H9 (cell line): ENCODE data around the gene MYH4. TPM values are rescaled to one million over a fixed set of nuclear protein-coding genes. Genes with fewer than 3 reads are reported as not detected.

Experiments
- DNase-seq: peaks from one replicate; pipeline ENCODE4 v3.0.0-alpha.2; 2017
- H2AFZ ChIP-seq: one replicate; pipeline ENCODE4 v1.6.1; 2013; ENCODE audit warnings: mild to moderate bottlenecking, low read length, control low read depth, moderate library complexity
- H2AK5ac ChIP-seq: 2 replicates; pipeline ENCODE4 v1.6.1; 2013; ENCODE audit warnings: low read length, control low read depth, mixed read lengths; ENCODE audit not compliant: insufficient read length
- H2BK120ac ChIP-seq: one replicate; pipeline ENCODE4 v1.6.1; 2013; ENCODE audit warnings: low read depth, mild to moderate bottlenecking, low read length, control low read depth, inconsistent platforms; ENCODE audit not compliant: poor library complexity, severe bottlenecking
- H2BK12ac ChIP-seq: 2 replicates; pipeline ENCODE4 v1.6.1; 2013; ENCODE audit warnings: low read length, control low read depth, mixed read lengths, low read depth; ENCODE audit not compliant: insufficient read length
- H2BK15ac ChIP-seq: 2 replicates; pipeline ENCODE4 v1.6.1; 2013; ENCODE audit warnings: low read depth, low read length, control low read depth
- H2BK20ac ChIP-seq: one replicate; pipeline ENCODE4 v1.6.1; 2013; ENCODE audit warnings: low read depth, mild to moderate bottlenecking, low read length, control low read depth, inconsistent platforms; ENCODE audit not compliant: poor library complexity, severe bottlenecking
- H2BK5ac ChIP-seq: 2 replicates; pipeline ENCODE4 v1.6.1; 2013; ENCODE audit warnings: low read length, control low read depth, mixed read lengths; ENCODE audit not compliant: insufficient read length
- H3K14ac ChIP-seq: 2 replicates; pipeline ENCODE4 v1.6.1; 2013; ENCODE audit warnings: low read length, control low read depth; ENCODE audit not compliant: insufficient read depth
- H3K18ac ChIP-seq: 2 replicates; pipeline ENCODE4 v1.6.1; 2013; ENCODE audit warnings: low read depth, mild to moderate bottlenecking, mixed read lengths, low read length, control low read depth; ENCODE audit not compliant: insufficient read length
- H3K23ac ChIP-seq: 2 replicates; pipeline ENCODE4 v1.6.1; 2013; ENCODE audit warnings: low read length, control low read depth, mixed read lengths, low read depth; ENCODE audit not compliant: insufficient read length
- H3K23me2 ChIP-seq: 2 replicates; pipeline ENCODE4 v1.6.1; 2013; ENCODE audit warnings: low read depth, mild to moderate bottlenecking, mixed read lengths, low read length, control low read depth; ENCODE audit not compliant: insufficient read length, poor library complexity, severe bottlenecking
- H3K27ac ChIP-seq: 2 replicates; pipeline ENCODE4 v1.5.1; 2013; ENCODE audit warnings: low read length, control low read depth, mixed read lengths, low read depth; ENCODE audit not compliant: insufficient read length
- H3K27me3 ChIP-seq: 2 replicates; pipeline ENCODE4 v1.6.1; 2013; ENCODE audit warnings: low read length, control low read depth, inconsistent platforms; ENCODE audit not compliant: insufficient read depth
- H3K4ac ChIP-seq: 2 replicates; pipeline ENCODE4 v1.6.1; 2013; ENCODE audit warnings: low read depth, mild to moderate bottlenecking, control low read depth, inconsistent platforms, low read length, moderate library complexity
- H3K4me1 ChIP-seq: 2 replicates; pipeline ENCODE4 v1.6.1; 2013; ENCODE audit warnings: low read length, control low read depth, inconsistent platforms; ENCODE audit not compliant: insufficient read depth
- H3K4me2 ChIP-seq: 2 replicates; pipeline ENCODE4 v1.6.1; 2013; ENCODE audit warnings: low read length, control low read depth, mixed read lengths; ENCODE audit not compliant: insufficient read length, insufficient read depth
- H3K56ac ChIP-seq: 2 replicates; pipeline ENCODE4 v1.6.1; 2013; ENCODE audit warnings: low read depth, mild to moderate bottlenecking, mixed read lengths, low read length, control low read depth; ENCODE audit not compliant: insufficient read length
- H3K79me1 ChIP-seq: 2 replicates; pipeline ENCODE4 v1.6.1; 2013; ENCODE audit warnings: low read depth, mild to moderate bottlenecking, moderate library complexity, low read length, control low read depth, inconsistent platforms; ENCODE audit not compliant: insufficient read depth, poor library complexity, severe bottlenecking
- H3K79me2 ChIP-seq: 2 replicates; pipeline ENCODE4 v1.6.1; 2013; ENCODE audit warnings: low read length, control low read depth, inconsistent platforms; ENCODE audit not compliant: insufficient read depth
- H3K9ac ChIP-seq: 2 replicates; pipeline ENCODE4 v1.6.1; 2013; ENCODE audit warnings: low read length, control low read depth, mixed read lengths; ENCODE audit not compliant: insufficient read length; ENCODE audit errors: extremely low read depth
- H3K9me3 ChIP-seq: one replicate; pipeline ENCODE4 v1.6.1; 2013; ENCODE audit warnings: low read depth, low read length, inconsistent platforms; ENCODE audit not compliant: control insufficient read depth
- H3T11ph ChIP-seq: one replicate; pipeline ENCODE4 v1.6.1; 2013; ENCODE audit warnings: mild to moderate bottlenecking, low read length, control low read depth, inconsistent platforms
- H4K20me1 ChIP-seq: one replicate; pipeline ENCODE4 v1.6.1; 2013; ENCODE audit not compliant: control insufficient read depth, insufficient read length, insufficient read depth
- H4K5ac ChIP-seq: 2 replicates; pipeline ENCODE4 v1.6.1; 2013; ENCODE audit warnings: low read depth, mild to moderate bottlenecking, mixed read lengths, low read length, control low read depth; ENCODE audit not compliant: insufficient read length
- H4K8ac ChIP-seq: replicated peaks from 2 replicates; pipeline ENCODE4 v1.6.1; 2013; ENCODE audit warnings: low read length, control low read depth, mixed read lengths, low read depth; ENCODE audit not compliant: insufficient read length
- H4K91ac ChIP-seq: 2 replicates; pipeline ENCODE4 v1.6.1; 2013; ENCODE audit warnings: low read depth, mild to moderate bottlenecking, moderate library complexity, mixed read lengths, low read length, control low read depth; ENCODE audit not compliant: insufficient read length
- H3K27ac Mint-ChIP-seq, 3 experiments: 2 replicates in 2 of 3; 3 replicates in 1 of 3; pipeline ENCODE4 v1.8.0; 2020 to 2021; ENCODE audit warnings: mixed read lengths in 3 of 3, mild to moderate bottlenecking in 1 of 3, moderate library complexity in 1 of 3
- H3K27me3 Mint-ChIP-seq: 2 replicates; pipeline ENCODE4 v1.8.0; 2021; ENCODE audit warnings: low read depth, mild to moderate bottlenecking, moderate library complexity, mixed read lengths
- H3K36me3 Mint-ChIP-seq, 3 experiments: 2 replicates in 2 of 3; 3 replicates in 1 of 3; pipeline ENCODE4 v1.8.0; 2020 to 2021; ENCODE audit warnings: low read depth in 3 of 3, mixed read lengths in 3 of 3; ENCODE audit not compliant: insufficient read depth in 1 of 3
- H3K4me1 Mint-ChIP-seq, 2 experiments: 2 replicates each; pipeline ENCODE4 v1.8.0; 2020; ENCODE audit warnings: mixed read lengths in 2 of 2
- H3K4me3 Mint-ChIP-seq, 2 experiments: 2 replicates in 1 of 2; 3 replicates in 1 of 2; pipeline ENCODE4 v1.8.0; 2020 to 2021; ENCODE audit warnings: mild to moderate bottlenecking in 2 of 2, mixed read lengths in 2 of 2, moderate library complexity in 1 of 2
- H3K9me3 Mint-ChIP-seq, 2 experiments: 2 replicates in 1 of 2; 3 replicates in 1 of 2; pipeline ENCODE4 v1.8.0; 2020; ENCODE audit warnings: mild to moderate bottlenecking in 2 of 2, mixed read lengths in 2 of 2, moderate library complexity in 1 of 2
- CTCF ChIP-seq: fragments of 200-600 bp; sonication (generic); conservative IDR thresholded peaks from 3 replicates; pipeline ENCODE4 v1.8.0; 2021; ENCODE audit warnings: antibody characterized with exemption, mild to moderate bottlenecking
- WGBS: extraction: QIAGEN DNeasy Blood & Tissue Kit; methylation state at CpG from one replicate; pipeline ENCODE4 v1.1.7; 2013; ENCODE audit warnings: missing lambda C conversion rate, low lambda C conversion rate, mixed read lengths; ENCODE audit not compliant: insufficient read length; ENCODE audit errors: extremely low coverage; 5-methylcytosine and 5-hydroxymethylcytosine counted together
- total RNA-seq: library from RNA; stranded (reverse); gene quantifications from 2 replicates; pipeline ENCODE4 v1.2.1, GENCODE V29; 2021

Gene MYH4
- total RNA-seq, 1 experiment from 2014 or later: not detected

GRCh38 chr17:10447026-10447931 lies 22.1 kb downstream of the MYH4 start:
- H4K20me1 ChIP-seq: no peaks in the 10 kb centered on the region
- Mint-ChIP-seq H3K4me1 (no peaks in the 10 kb centered on the region), H3K36me3 (no peaks in the 10 kb centered on the region), H3K27ac (no peak overlapping the region), H3K27me3 (no peaks in the 10 kb centered on the region), H3K4me3 (no peak overlapping the region), H3K9me3 (no peaks in the 10 kb centered on the region)
- H4K5ac ChIP-seq: no peak overlapping the region
- no peak overlapping the region for H3K14ac ChIP-seq
- H2AFZ ChIP-seq: no peak overlapping the region
- no peak overlapping the region for H3K23ac ChIP-seq
- H3K27me3 ChIP-seq: no peaks in the 10 kb centered on the region
- no peak for DNase-seq
- TF ChIP-seq CTCF: no peak
- H3T11ph ChIP-seq: no peak overlapping the region
- H3K4me2 ChIP-seq: no peak overlapping the region
- no peaks in the 10 kb centered on the region for H3K4me1 ChIP-seq
- no peaks in the 10 kb centered on the region for H3K79me1 ChIP-seq
- no peak overlapping the region for H3K18ac ChIP-seq
- no CpG with 5 or more reads among the region's 7 CpGs for WGBS
- H4K8ac ChIP-seq: no peak overlapping the region
- no peak overlapping the region for H2BK15ac ChIP-seq
- no peak overlapping the region for H3K4ac ChIP-seq
- no peak overlapping the region for H3K9ac ChIP-seq
- no peaks in the 10 kb centered on the region for H3K9me3 ChIP-seq
- no peak overlapping the region for H3K56ac ChIP-seq
- H2AK5ac ChIP-seq: no peak overlapping the region
- H3K79me2 ChIP-seq: 0 out of 2 replicates have a peak, but pooled peaks cover 2% of the 10 kb centered on the region
- H4K91ac ChIP-seq: no peak overlapping the region
- H3K27ac ChIP-seq: no peak overlapping the region
- H2BK12ac ChIP-seq: no peak overlapping the region
- no peak overlapping the region for H2BK20ac ChIP-seq
- H2BK5ac ChIP-seq: no peak overlapping the region
- H3K23me2 ChIP-seq: peaks cover 2% of the 10 kb centered on the region
- no peak overlapping the region for H2BK120ac ChIP-seq
